Immature natural killer cell (primary cell): Measurements from ENCODE around the gene MYO1G. TPM values are rescaled to one million over a fixed set of nuclear protein-coding genes. Genes with fewer than 3 reads are reported as not detected.
"Not testable (repeated sequence)": the region's sequence is repeated elsewhere in the genome, so short reads cannot be mapped to it uniquely, and the experiment has no call there.

Experiments
- DNase-seq, 3 donors: peaks; one replicate each; pipeline ENCODE4 v3.0.0; 2022; ENCODE audit warnings: mixed read lengths in 1 of 3
- H3K27ac Mint-ChIP-seq, 6 donors: one replicate each; pipeline ENCODE4 v1.8.0; 2020; ENCODE audit warnings: mixed read lengths in 6 of 6, mild to moderate bottlenecking in 5 of 6, inconsistent platforms in 4 of 6, moderate library complexity in 3 of 6
- H3K27me3 Mint-ChIP-seq, 3 donors: one replicate each; pipeline ENCODE4 v1.8.0; 2020 to 2021; ENCODE audit warnings: low read depth in 3 of 3, mild to moderate bottlenecking in 3 of 3, mixed read lengths in 3 of 3, moderate library complexity in 3 of 3, inconsistent platforms in 1 of 3
- H3K36me3 Mint-ChIP-seq, 3 donors: one replicate each; pipeline ENCODE4 v1.8.0; 2020; ENCODE audit warnings: mixed read lengths in 3 of 3, inconsistent platforms in 2 of 3, mild to moderate bottlenecking in 2 of 3
- H3K4me1 Mint-ChIP-seq, 2 donors: one replicate each; pipeline ENCODE4 v1.8.0; 2020; ENCODE audit warnings: inconsistent platforms in 2 of 2, mild to moderate bottlenecking in 2 of 2, mixed read lengths in 2 of 2, moderate library complexity in 1 of 2
- H3K4me3 Mint-ChIP-seq, 5 donors: one replicate each; pipeline ENCODE4 v1.8.0; 2020; ENCODE audit warnings: mild to moderate bottlenecking in 5 of 5, mixed read lengths in 5 of 5, inconsistent platforms in 3 of 5, moderate library complexity in 3 of 5
- H3K9me3 Mint-ChIP-seq, 6 donors: one replicate each; pipeline ENCODE4 v1.8.0; 2020; ENCODE audit warnings: mild to moderate bottlenecking in 6 of 6, mixed read lengths in 6 of 6, inconsistent platforms in 4 of 6, moderate library complexity in 3 of 6
- polyA plus RNA-seq, 3 donors: library from polyadenylated mRNA; unstranded; fragments of 300-500 nt; fragmentation: Illumina TruSeq; gene quantifications; one replicate each; pipeline ENCODE4 v1.2.3, GENCODE V29; 2021

Gene MYO1G
- polyA plus RNA-seq: 100 to 1,000 TPM; 139 to 261 (median 139) TPM

GRCh38 chr7:44978511-44979366 is at the start of gene MYO1G:
Gene MYO1G (minus strand): TSS chr7:44979015. CDS start chr7:44978961, 54 bp downstream.
- Mint-ChIP-seq H3K27me3 (peaks cover 3 to 13% (median 7%) of the 10 kb centered on the region in 3 donors), H3K4me1 (peaks cover 62 to 78% of the 10 kb centered on the region in 2 donors), H3K27ac (peak within 1 kb of the TSS; percentile 93 to 99 (median 97)), H3K36me3 (peaks cover 13 to 21% (median 17%) of the 10 kb centered on the region in 3 donors), H3K4me3 (peak within 1 kb of the TSS; percentile 95 to 98 (median 97)), H3K9me3 (no peaks in the 10 kb centered on the region)
- peak; percentile 92 to 93 (median 93) for DNase-seq

GRCh38 chr7:45028138-45028919 is 49.5 kb upstream of the MYO1G start:
- H3K4me3 Mint-ChIP-seq: peak overlapping the region; percentile 90 to 99 (median 93)
- no peaks in the 10 kb centered on the region for H3K9me3 Mint-ChIP-seq
- H3K4me1 Mint-ChIP-seq: peaks cover 76 to 88% of the 10 kb centered on the region in 2 donors
- H3K27ac Mint-ChIP-seq: peak overlapping the region; percentile 89 to 99 (median 92)
- H3K36me3 Mint-ChIP-seq: peaks cover 4 to 9% (median 7%) of the 10 kb centered on the region in 3 donors
- peak in 1 of 3 donors; percentile 12 for DNase-seq
- peaks cover 2 to 7% (median 3%) of the 10 kb centered on the region in 3 donors for H3K27me3 Mint-ChIP-seq

GRCh38 chr7:45027774-45028114 is 48.9 kb upstream of the MYO1G start:
- peaks cover 73 to 88% of the 10 kb centered on the region in 2 donors for H3K4me1 Mint-ChIP-seq
- no peaks in the 10 kb centered on the region for H3K9me3 Mint-ChIP-seq
- peaks cover 2 to 7% (median 3%) of the 10 kb centered on the region in 3 donors for H3K27me3 Mint-ChIP-seq
- peak overlapping the region; percentile 90 to 99 (median 93) for H3K4me3 Mint-ChIP-seq
- no peak for DNase-seq
- H3K27ac Mint-ChIP-seq: peak overlapping the region; percentile 89 to 99 (median 92)
- H3K36me3 Mint-ChIP-seq: peaks cover 4 to 9% (median 7%) of the 10 kb centered on the region in 3 donors

GRCh38 chr7:45026984-45027773 is 48.4 kb upstream of the MYO1G start:
- H3K36me3 Mint-ChIP-seq: peaks cover 4 to 7% (median 6%) of the 10 kb centered on the region in 3 donors
- peak overlapping the region; percentile 90 to 99 (median 93) for H3K4me3 Mint-ChIP-seq
- DNase-seq: peak; percentile 64 to 72 (median 70)
- no peaks in the 10 kb centered on the region for H3K9me3 Mint-ChIP-seq
- peaks cover 2 to 7% (median 3%) of the 10 kb centered on the region in 3 donors for H3K27me3 Mint-ChIP-seq
- peaks cover 67 to 85% of the 10 kb centered on the region in 2 donors for H3K4me1 Mint-ChIP-seq
- H3K27ac Mint-ChIP-seq: peak overlapping the region; percentile 89 to 99 (median 92)

- H3K36me3 Mint-ChIP-seq: peaks cover 4 to 11% (median 5%) of the 10 kb centered on the region in 3 donors
Measured at GRCh38 chr7:45026013-45026412, 47.2 kb upstream of the MYO1G start.

GRCh38 chr7:45025473-45025872 is 46.7 kb upstream of the MYO1G start:
- peak overlapping the region; percentile 79 to 95 (median 84) for H3K27ac Mint-ChIP-seq
- not testable (repeated sequence) for H3K9me3 Mint-ChIP-seq, DNase-seq, H3K27me3 Mint-ChIP-seq
- peak overlapping the region; percentile 64 to 78 (median 73) for H3K4me3 Mint-ChIP-seq
- peaks cover 69 to 91% of the 10 kb centered on the region in 2 donors for H3K4me1 Mint-ChIP-seq
- H3K36me3 Mint-ChIP-seq: peaks cover 4 to 11% (median 5%) of the 10 kb centered on the region in 3 donors

More at GRCh38 chr7:45026013-45026412, 47.2 kb upstream of the MYO1G start:
- H3K9me3 Mint-ChIP-seq: no peaks in the 10 kb centered on the region
- peaks cover 2 to 7% (median 3%) of the 10 kb centered on the region in 3 donors for H3K27me3 Mint-ChIP-seq
- no peak for DNase-seq
- H3K4me3 Mint-ChIP-seq: peak overlapping the region; percentile 64 to 78 (median 73)
- H3K27ac Mint-ChIP-seq: peak overlapping the region; percentile 79 to 95 (median 84)
- H3K4me1 Mint-ChIP-seq: peaks cover 68 to 86% of the 10 kb centered on the region in 2 donors

GRCh38 chr7:45024126-45024744 is 45.4 kb upstream of the MYO1G start:
- DNase-seq: no peak
- H3K36me3 Mint-ChIP-seq: peaks cover 5 to 14% (median 11%) of the 10 kb centered on the region in 3 donors
- no peaks in the 10 kb centered on the region for H3K9me3 Mint-ChIP-seq
- H3K4me3 Mint-ChIP-seq: peak overlapping the region in 1 of 5 donors; percentile 35
- peaks cover 0 to 7% (median 0%) of the 10 kb centered on the region in 3 donors for H3K27me3 Mint-ChIP-seq
- H3K27ac Mint-ChIP-seq: peak overlapping the region; percentile 26 to 95 (median 80)
- peaks cover 57 to 86% of the 10 kb centered on the region in 2 donors for H3K4me1 Mint-ChIP-seq

- Mint-ChIP-seq H3K27me3 (peaks cover 0 to 3% (median 0%) of the 10 kb centered on the region in 3 donors), H3K36me3 (peaks cover 0 to 19% (median 13%) of the 10 kb centered on the region in 3 donors), H3K4me1 (peaks cover 41 to 62% of the 10 kb centered on the region in 2 donors), H3K4me3 (peak overlapping the region; percentile 43 to 78 (median 69)), H3K9me3 (no peaks in the 10 kb centered on the region), H3K27ac (peak overlapping the region; percentile 83 to 98 (median 92))
- DNase-seq: peak in 1 of 3 donors; percentile 38
Measured at GRCh38 chr7:45021604-45022296, 42.9 kb upstream of the MYO1G start.

GRCh38 chr7:45020915-45021314 is 42.1 kb upstream of the MYO1G start:
- Mint-ChIP-seq H3K9me3 (no peaks in the 10 kb centered on the region), H3K4me3 (no peak overlapping the region), H3K27me3 (peaks cover 0 to 3% (median 0%) of the 10 kb centered on the region in 3 donors), H3K27ac (peak overlapping the region in 5 of 6 donors; percentile 1 to 59 (median 57)), H3K36me3 (peaks cover 0 to 19% (median 13%) of the 10 kb centered on the region in 3 donors), H3K4me1 (peaks cover 35 to 56% of the 10 kb centered on the region in 2 donors)
- DNase-seq: no peak

GRCh38 chr7:45017253-45017652 is 38.4 kb upstream of the MYO1G start:
- Mint-ChIP-seq H3K36me3 (peaks cover 9 to 27% (median 20%) of the 10 kb centered on the region in 3 donors), H3K4me3 (no peak overlapping the region), H3K27ac (peak overlapping the region in 2 of 6 donors; percentile 24 to 66), H3K27me3 (no peaks in the 10 kb centered on the region), H3K9me3 (no peaks in the 10 kb centered on the region), H3K4me1 (peaks cover 19 to 36% of the 10 kb centered on the region in 2 donors)
- DNase-seq: no peak

- no peak for DNase-seq
- Mint-ChIP-seq H3K27ac (peak overlapping the region in 5 of 6 donors; percentile 13 to 41 (median 24)), H3K9me3 (no peaks in the 10 kb centered on the region), H3K27me3 (no peaks in the 10 kb centered on the region), H3K4me3 (no peak overlapping the region), H3K36me3 (peaks cover 9 to 27% (median 15%) of the 10 kb centered on the region in 3 donors), H3K4me1 (peaks cover 9 to 21% of the 10 kb centered on the region in 2 donors)
Measured at GRCh38 chr7:45015313-45015712, 36.5 kb upstream of the MYO1G start.

GRCh38 chr7:45013465-45013967 is 34.7 kb upstream of the MYO1G start:
- peak overlapping the region; percentile 25 to 89 (median 49) for H3K27ac Mint-ChIP-seq
- H3K4me1 Mint-ChIP-seq: peaks cover 21 to 30% of the 10 kb centered on the region in 2 donors
- H3K9me3 Mint-ChIP-seq: no peaks in the 10 kb centered on the region
- peaks cover 9 to 19% (median 16%) of the 10 kb centered on the region in 3 donors for H3K36me3 Mint-ChIP-seq
- no peak overlapping the region for H3K4me3 Mint-ChIP-seq
- DNase-seq: peak in 1 of 3 donors; percentile 33
- H3K27me3 Mint-ChIP-seq: peaks cover 0 to 4% (median 0%) of the 10 kb centered on the region in 3 donors
